ENCODE measurements around the gene GPC2. TPM values are rescaled to one million over a fixed set of nuclear protein-coding genes. Genes with fewer than 3 reads are reported as not detected.
A peak's percentile ranks its signal among the peaks of the same experiment; 100 is the strongest.
"Not testable (repeated sequence)": the region's sequence is repeated elsewhere in the genome, so short reads cannot be mapped to it uniquely, and the experiment has no call there.

Gene GPC2
- polyA plus RNA-seq, 1 donor: 11.5 TPM

GRCh38 chr7:100152937-100153666 is 24.1 kb downstream of the GPC2 start:
- no peak for DNase-seq

GRCh38 chr7:100152404-100152803 is 24.8 kb downstream of the GPC2 start:
- no peak for DNase-seq

GRCh38 chr7:100148559-100149328 is 28.4 kb downstream of the GPC2 start, which contains the start of gene LAMTOR4:
Gene LAMTOR4 (plus strand): TSS chr7:100148918. CDS start chr7:100148973, 55 bp downstream.
- DNase-seq: peak; percentile 97

GRCh38 chr7:100148225-100148558 is 29.0 kb downstream of the GPC2 start:
- DNase-seq: no peak

GRCh38 chr7:100147278-100147677 is 29.9 kb downstream of the GPC2 start:
- no peak for DNase-seq

- DNase-seq: not testable (repeated sequence)
Measured at GRCh38 chr7:100146350-100146749, 30.8 kb downstream of the GPC2 start.

GRCh38 chr7:100142461-100142860 is 34.7 kb downstream of the GPC2 start:
- DNase-seq: no peak

GRCh38 chr7:100141555-100141949 is 35.6 kb downstream of the GPC2 start:
- no peak for DNase-seq

GRCh38 chr7:100137851-100138760 is 39.1 kb downstream of the GPC2 start:
- DNase-seq: no peak

GRCh38 chr7:100132697-100133151 is 44.5 kb downstream of the GPC2 start:
- no peak for DNase-seq

- no peak for DNase-seq
Measured at GRCh38 chr7:100132126-100132525, 45.1 kb downstream of the GPC2 start.

- DNase-seq: peak; percentile 75
Measured at GRCh38 chr7:100130608-100131453, 46.4 kb downstream of the GPC2 start.

- DNase-seq: not testable (repeated sequence)
Measured at GRCh38 chr7:100130220-100130607, 47.0 kb downstream of the GPC2 start.

- DNase-seq: no peak
Measured at GRCh38 chr7:100128637-100128963, 48.6 kb downstream of the GPC2 start.

GRCh38 chr7:100127866-100128636 is 49.1 kb downstream of the GPC2 start:
- DNase-seq: no peak

GRCh38 chr7:100126931-100127865 is 50.0 kb downstream of the GPC2 start, which contains the start of gene MBLAC1:
Gene MBLAC1 (plus strand): TSS chr7:100126967. CDS start chr7:100127396, 429 bp downstream.
- peak; percentile 94 for DNase-seq

GRCh38 chr7:100126239-100126930 is 50.8 kb downstream of the GPC2 start:
- DNase-seq: no peak

GRCh38 chr7:100124301-100125230 is 52.6 kb downstream of the GPC2 start:
- no peak for DNase-seq
